Upper lobe of right lung (tissue), 1 donor: Measurements from ENCODE around the gene HEXD. TPM values are rescaled to one million over a fixed set of nuclear protein-coding genes. Genes with fewer than 3 reads are reported as not detected.

Source experiments
- ATAC-seq: fragments of 200-7000 bp; cut with Tn5 transposase; one replicate; pipeline ENCODE4 v1.9.1; 2020; ENCODE audit warnings: mild to moderate bottlenecking, moderate library complexity
- DNase-seq: peaks from one replicate; pipeline ENCODE4 v3.0.0-alpha.2; 2020
- H3K27ac ChIP-seq: fragments of 200-600 bp; one replicate; pipeline ENCODE4 v1.8.0; 2022
- H3K27me3 ChIP-seq: fragments of 200-600 bp; one replicate; pipeline ENCODE4 v1.8.0; 2022; ENCODE audit warnings: mild to moderate bottlenecking
- H3K36me3 ChIP-seq: fragments of 200-600 bp; one replicate; pipeline ENCODE4 v1.8.0; 2022
- H3K4me1 ChIP-seq: fragments of 200-600 bp; one replicate; pipeline ENCODE4 v1.8.0; 2022
- H3K4me3 ChIP-seq: fragments of 200-600 bp; one replicate; pipeline ENCODE4 v1.8.0; 2022; ENCODE audit warnings: mild to moderate bottlenecking
- H3K9me3 ChIP-seq: fragments of 200-600 bp; one replicate; pipeline ENCODE4 v1.8.0; 2022
- intact Hi-C: fragments of 100-400 bp; cut with DNase I; formaldehyde crosslinking; loops from one replicate; pipeline ENCODE4 v1.11.0; 2022
- total RNA-seq: library from RNA; stranded (reverse); fragmentation: NEBNext Ultra II Directional; extraction: Animal tissue kit (Norgen Biotek cat#: 25700); gene quantifications from one replicate; pipeline ENCODE4 v1.2.1, GENCODE V29; 2021
- TF ChIP-seq, protein P1 (sequence below): fragments of 200-600 bp; IDR thresholded peaks from one replicate; pipeline ENCODE4 v1.8.0; 2022; ENCODE audit warnings: antibody characterized with exemption
- donor health status: DM: no; HTN: yes; CAD: no; lungs with severe emphysema.

The HEXD gene
- total RNA-seq, 1 donor from 2014 or later = 49.1 TPM

DNA sequence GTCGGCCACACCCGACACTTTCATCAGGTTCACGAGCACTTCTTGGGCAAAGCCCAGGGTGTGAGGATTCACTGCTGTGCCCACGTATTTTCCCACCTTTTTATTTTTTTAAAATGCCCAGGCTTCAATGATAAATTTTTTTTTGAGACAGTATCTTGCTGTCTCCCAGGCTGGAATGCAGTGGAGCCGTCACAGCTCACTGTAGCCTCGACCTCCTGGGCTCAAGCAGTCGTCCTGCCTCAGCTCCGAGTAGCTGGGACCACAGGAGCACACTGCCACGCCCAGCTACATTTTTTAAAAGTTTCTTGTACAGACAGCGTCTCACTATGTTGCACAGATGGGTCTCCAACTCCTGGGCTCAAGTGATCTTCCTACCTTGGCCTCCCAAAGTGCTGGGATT lies 28.8 kb upstream of the HEXD start:
- ATAC-seq = no peak
- peaks cover 6% of the 10 kb centered on the region for H3K4me1 ChIP-seq
- peaks cover 10% of the 10 kb centered on the region for H3K36me3 ChIP-seq
- no peak overlapping the region for H3K4me3 ChIP-seq
- no peak for DNase-seq
- H3K9me3 ChIP-seq = no peaks in the 10 kb centered on the region
- H3K27ac ChIP-seq = no peak overlapping the region
- TF ChIP-seq, protein P1, sequence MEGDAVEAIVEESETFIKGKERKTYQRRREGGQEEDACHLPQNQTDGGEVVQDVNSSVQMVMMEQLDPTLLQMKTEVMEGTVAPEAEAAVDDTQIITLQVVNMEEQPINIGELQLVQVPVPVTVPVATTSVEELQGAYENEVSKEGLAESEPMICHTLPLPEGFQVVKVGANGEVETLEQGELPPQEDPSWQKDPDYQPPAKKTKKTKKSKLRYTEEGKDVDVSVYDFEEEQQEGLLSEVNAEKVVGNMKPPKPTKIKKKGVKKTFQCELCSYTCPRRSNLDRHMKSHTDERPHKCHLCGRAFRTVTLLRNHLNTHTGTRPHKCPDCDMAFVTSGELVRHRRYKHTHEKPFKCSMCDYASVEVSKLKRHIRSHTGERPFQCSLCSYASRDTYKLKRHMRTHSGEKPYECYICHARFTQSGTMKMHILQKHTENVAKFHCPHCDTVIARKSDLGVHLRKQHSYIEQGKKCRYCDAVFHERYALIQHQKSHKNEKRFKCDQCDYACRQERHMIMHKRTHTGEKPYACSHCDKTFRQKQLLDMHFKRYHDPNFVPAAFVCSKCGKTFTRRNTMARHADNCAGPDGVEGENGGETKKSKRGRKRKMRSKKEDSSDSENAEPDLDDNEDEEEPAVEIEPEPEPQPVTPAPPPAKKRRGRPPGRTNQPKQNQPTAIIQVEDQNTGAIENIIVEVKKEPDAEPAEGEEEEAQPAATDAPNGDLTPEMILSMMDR = no peak
- peaks cover 29% of the 10 kb centered on the region for H3K27me3 ChIP-seq
- intact Hi-C loops = no loop called here

- no peak for DNase-seq
Observed at GRCh38 chr17:82390015-82390859, 27.9 kb upstream of the HEXD start.

GRCh38 chr17:82390860-82391435 lies 27.2 kb upstream of the HEXD start:
- Histone ChIP-seq H3K27me3 (peaks cover 14% of the 10 kb centered on the region), H3K4me3 (no peak overlapping the region), H3K9me3 (no peaks in the 10 kb centered on the region), H3K4me1 (no peaks in the 10 kb centered on the region), H3K36me3 (peaks cover 13% of the 10 kb centered on the region), H3K27ac (no peak overlapping the region)
- DNase-seq = no peak
- TF ChIP-seq, protein P1 = no peak
- intact Hi-C loops = no loop called here
- no peak for ATAC-seq

More at GRCh38 chr17:82390015-82390859, 27.9 kb upstream of the HEXD start:
- TF ChIP-seq, protein P1 = no peak
- Histone ChIP-seq H3K4me3 (no peak overlapping the region), H3K4me1 (peaks cover 1% of the 10 kb centered on the region), H3K27ac (no peak overlapping the region), H3K9me3 (no peaks in the 10 kb centered on the region), H3K27me3 (peaks cover 20% of the 10 kb centered on the region), H3K36me3 (peaks cover 12% of the 10 kb centered on the region)
- intact Hi-C loops = no loop called here
- ATAC-seq = no peak

GRCh38 chr17:82391496-82392066 lies 26.6 kb upstream of the HEXD start:
- Histone ChIP-seq H3K4me1 (no peaks in the 10 kb centered on the region), H3K27me3 (peaks cover 10% of the 10 kb centered on the region), H3K36me3 (peaks cover 13% of the 10 kb centered on the region), H3K4me3 (no peak overlapping the region), H3K9me3 (no peaks in the 10 kb centered on the region), H3K27ac (no peak overlapping the region)
- intact Hi-C loops = no loop called here
- ATAC-seq (no peak), DNase-seq (no peak)
- TF ChIP-seq, protein P1 = no peak

DNA sequence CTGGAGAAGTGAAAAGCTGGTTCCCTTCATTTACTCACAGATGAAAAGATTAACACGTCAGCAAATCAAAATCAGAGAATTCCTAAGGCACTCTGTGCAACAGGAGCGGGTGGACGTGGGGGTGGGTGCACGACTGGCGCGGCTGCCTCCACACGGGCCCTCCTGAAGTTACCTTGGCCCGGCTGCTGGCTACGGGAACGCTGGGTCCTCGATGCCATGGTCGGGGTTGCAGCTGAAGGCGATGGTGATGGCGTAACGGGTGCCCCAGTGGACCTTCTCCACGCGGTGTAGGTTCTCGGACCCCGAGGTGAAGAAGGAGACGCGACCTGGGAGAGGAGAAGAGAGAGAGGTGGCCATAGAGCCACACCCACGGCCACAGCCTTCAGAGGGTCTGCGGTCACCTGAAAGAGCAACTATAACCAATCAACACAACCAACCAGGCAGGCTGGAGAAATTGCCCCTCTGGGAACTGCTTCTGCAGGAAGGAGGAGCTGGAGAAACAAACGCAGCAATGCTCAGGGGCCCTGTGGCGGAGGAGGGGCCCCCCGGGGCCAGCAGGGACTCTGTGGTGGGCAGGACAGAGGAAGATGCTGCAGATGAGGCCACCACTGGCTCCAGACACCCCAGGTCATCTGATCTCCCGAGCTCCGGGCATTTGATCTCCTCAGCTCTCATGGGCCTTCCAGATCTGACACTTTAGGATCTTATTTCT lies 25.8 kb upstream of the HEXD start:
- no peak for DNase-seq
- no peak for ATAC-seq
- Histone ChIP-seq H3K4me3 (no peak overlapping the region), H3K4me1 (no peaks in the 10 kb centered on the region), H3K27ac (no peak overlapping the region), H3K9me3 (no peaks in the 10 kb centered on the region), H3K36me3 (peaks cover 13% of the 10 kb centered on the region), H3K27me3 (peaks cover 3% of the 10 kb centered on the region)
- intact Hi-C loops = no loop called here
- TF ChIP-seq, protein P1 = no peak
